ENCODE results near the gene NCOA4. TPM values are rescaled to one million over a fixed set of nuclear protein-coding genes. Genes with fewer than 3 reads are reported as not detected.

The NCOA4 gene
- total and polyA plus RNA-seq, 2 donors (not counting 3 experiments of a cell fraction or from before 2014, with no cell fraction given): 62.1 to 127 TPM

DNA sequence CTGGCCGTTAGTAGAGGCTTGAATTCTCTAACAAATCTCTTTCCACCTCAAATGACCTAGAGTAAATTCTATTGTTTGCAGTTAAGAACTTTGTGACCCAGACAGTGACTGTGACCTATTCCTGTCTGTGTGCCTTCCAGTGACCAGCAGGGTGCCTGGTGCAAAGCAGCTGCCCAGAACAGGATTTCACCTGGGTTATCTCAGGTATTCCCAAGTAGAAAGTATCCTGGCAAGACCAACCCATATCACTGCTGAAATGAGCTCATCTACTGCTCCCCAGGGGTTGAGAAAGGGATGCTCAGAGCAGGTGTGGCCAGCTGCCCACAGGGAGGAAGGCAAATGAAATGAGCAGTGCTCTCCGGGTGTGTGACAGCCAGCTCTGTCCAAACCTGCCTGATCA lies 17.7 kb upstream of the NCOA4 start:
- H3K36me3 ChIP-seq (ENCODE audit: control insufficient read depth in 2 of 2, extremely low read depth in 1 of 2, insufficient read depth in 2 of 2, low read length in 2 of 2): no peaks in the 10 kb centered on the region
- no peak overlapping the region for H3K27ac ChIP-seq (ENCODE audit: insufficient read depth, low read depth, low read length)
- intact Hi-C loops (cut with micrococcal nuclease): no loop called here
- no peaks in the 10 kb centered on the region for H3K9me1 ChIP-seq (replicated peaks; ENCODE audit: control insufficient read depth, extremely low read depth, insufficient read depth, low read length)
- peaks cover 0 to 8% of the 10 kb centered on the region in 2 experiments for H3K27me3 ChIP-seq (ENCODE audit: control insufficient read depth in 2 of 2, insufficient read depth in 2 of 2, low read length in 2 of 2)
- BruUV-seq (replicated peaks): no TSS peak
- H4K20me1 ChIP-seq (replicated peaks; ENCODE audit: control insufficient read depth, extremely low read depth, insufficient read depth, low read length): no peaks in the 10 kb centered on the region
- no peak overlapping the region for H3K4me2 ChIP-seq (ENCODE audit: insufficient read depth, low read length)
- POLR2A ChIA-PET: no interaction called here
- no peaks in the 10 kb centered on the region for H3K9me3 ChIP-seq (replicated peaks; ENCODE audit: control insufficient read depth, insufficient read depth, low read length)
- H3K79me2 ChIP-seq (ENCODE audit: control insufficient read depth, insufficient read depth, low read length): no peaks in the 10 kb centered on the region
- FAIRE-seq (no peak), DNase-seq (ENCODE audit: low read depth, low spot score) (no peak)
- dilution Hi-C loops (cut with MboI; ENCODE audit: extremely low pct_ligation_motif_present, low sequenced_read_pairs): no loop called here
- H3K4me1 ChIP-seq (ENCODE audit: control insufficient read depth, extremely low read depth, insufficient read depth, low read length): no peaks in the 10 kb centered on the region
- no peak overlapping the region for H2AFZ ChIP-seq (ENCODE audit: low read depth, low read length)
- no peak overlapping the region for H3K4me3 ChIP-seq (replicated peaks in 1 of 3; ENCODE audit: insufficient read depth in 1 of 3, low read depth in 1 of 3, low read length in 3 of 3)
- CTCF ChIA-PET: no interaction called here
- H3K9ac ChIP-seq (replicated peaks; ENCODE audit: extremely low read depth, insufficient read depth, low read length): no peak overlapping the region
- TF ChIP-seq GATA2 (IDR thresholded peaks at IDR 0.05; ENCODE audit: insufficient read depth, insufficient read length, low read depth, low read length): no peak
- TF ChIP-seq MYC (IDR thresholded peaks at IDR 0.05; ENCODE audit: low read depth, low read length): no peak
- TF ChIP-seq, protein P1, sequence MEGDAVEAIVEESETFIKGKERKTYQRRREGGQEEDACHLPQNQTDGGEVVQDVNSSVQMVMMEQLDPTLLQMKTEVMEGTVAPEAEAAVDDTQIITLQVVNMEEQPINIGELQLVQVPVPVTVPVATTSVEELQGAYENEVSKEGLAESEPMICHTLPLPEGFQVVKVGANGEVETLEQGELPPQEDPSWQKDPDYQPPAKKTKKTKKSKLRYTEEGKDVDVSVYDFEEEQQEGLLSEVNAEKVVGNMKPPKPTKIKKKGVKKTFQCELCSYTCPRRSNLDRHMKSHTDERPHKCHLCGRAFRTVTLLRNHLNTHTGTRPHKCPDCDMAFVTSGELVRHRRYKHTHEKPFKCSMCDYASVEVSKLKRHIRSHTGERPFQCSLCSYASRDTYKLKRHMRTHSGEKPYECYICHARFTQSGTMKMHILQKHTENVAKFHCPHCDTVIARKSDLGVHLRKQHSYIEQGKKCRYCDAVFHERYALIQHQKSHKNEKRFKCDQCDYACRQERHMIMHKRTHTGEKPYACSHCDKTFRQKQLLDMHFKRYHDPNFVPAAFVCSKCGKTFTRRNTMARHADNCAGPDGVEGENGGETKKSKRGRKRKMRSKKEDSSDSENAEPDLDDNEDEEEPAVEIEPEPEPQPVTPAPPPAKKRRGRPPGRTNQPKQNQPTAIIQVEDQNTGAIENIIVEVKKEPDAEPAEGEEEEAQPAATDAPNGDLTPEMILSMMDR (IDR thresholded peaks at IDR 0.05; ENCODE audit: extremely low read depth in 1 of 2, insufficient read depth in 1 of 2, low read depth in 1 of 2, low read length in 2 of 2): no peak
- TF ChIP-seq FOS (IDR thresholded peaks at IDR 0.05; ENCODE audit: borderline replicate concordance, insufficient read depth, low read length): no peak
- TF ChIP-seq, protein P2, sequence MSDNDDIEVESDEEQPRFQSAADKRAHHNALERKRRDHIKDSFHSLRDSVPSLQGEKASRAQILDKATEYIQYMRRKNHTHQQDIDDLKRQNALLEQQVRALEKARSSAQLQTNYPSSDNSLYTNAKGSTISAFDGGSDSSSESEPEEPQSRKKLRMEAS (IDR thresholded peaks at IDR 0.05; ENCODE audit: insufficient read depth, insufficient read length): no peak
- no peak for TF ChIP-seq EZH2 (IDR thresholded peaks at IDR 0.05; ENCODE audit: borderline replicate concordance, low read depth, low read length, severe bottlenecking)
- no peak for TF ChIP-seq POLR2A (IDR thresholded peaks at IDR 0.05; ENCODE audit: low read depth, low read length)
- no peak for TF ChIP-seq POLR2AphosphoS5 (IDR thresholded peaks at IDR 0.05; ENCODE audit: insufficient read depth, low read depth, low read length)
- no peak for TF ChIP-seq JUN (IDR thresholded peaks at IDR 0.05; ENCODE audit: borderline replicate concordance, insufficient read depth, insufficient read length, low read depth)

Measured in endothelial cell of umbilical vein (primary cell).